ENCODE data around the gene CEP170B.

The CEP170B gene

DNA sequence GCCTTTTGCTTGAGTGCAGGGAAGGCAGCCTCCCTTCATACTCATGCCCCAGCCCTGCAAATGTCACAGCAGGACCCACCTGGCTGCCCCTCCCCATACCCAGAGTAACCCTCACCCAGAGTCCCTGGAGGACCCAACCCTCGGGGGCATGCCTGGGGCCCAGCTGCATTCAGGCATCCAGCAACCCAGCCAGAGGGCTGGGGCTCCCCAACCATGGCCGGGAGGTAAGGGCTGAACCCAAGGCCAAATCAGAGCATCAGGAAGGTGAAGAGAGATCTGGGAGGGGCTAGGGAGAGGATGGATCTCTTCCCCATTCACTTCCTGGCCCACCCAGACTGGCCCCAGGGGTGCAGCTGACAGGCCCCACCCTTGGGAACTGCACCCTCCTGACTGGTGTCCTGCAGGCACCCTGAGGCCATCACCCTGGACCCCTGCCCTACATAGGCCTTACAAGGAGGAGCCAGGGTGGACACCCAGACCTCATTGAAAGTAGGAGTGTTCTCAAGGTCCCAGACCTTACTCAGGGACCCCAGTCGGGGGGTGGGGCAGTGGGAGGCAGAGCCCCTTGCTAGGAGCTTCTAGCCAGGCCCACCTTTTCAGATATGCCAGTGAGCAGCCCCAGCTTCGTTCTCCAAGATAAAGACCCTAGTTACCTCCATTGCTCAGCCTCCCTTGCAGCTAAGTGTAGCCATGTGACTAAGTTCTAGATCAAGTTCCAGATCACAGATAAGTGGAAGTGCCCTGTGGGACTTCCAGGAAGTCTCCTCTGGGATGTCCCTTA lies 58.8 kb downstream of the CEP170B start:
- peak overlapping the region; percentile 87; the same call in 1 of the 2 replicates for H3K9ac ChIP-seq
- H3K9me3 ChIP-seq, result no peaks in the 10 kb centered on the region; the same call in 1 of the 2 replicates
- peaks cover 86% of the 10 kb centered on the region for H3K4me1 ChIP-seq

DNA sequence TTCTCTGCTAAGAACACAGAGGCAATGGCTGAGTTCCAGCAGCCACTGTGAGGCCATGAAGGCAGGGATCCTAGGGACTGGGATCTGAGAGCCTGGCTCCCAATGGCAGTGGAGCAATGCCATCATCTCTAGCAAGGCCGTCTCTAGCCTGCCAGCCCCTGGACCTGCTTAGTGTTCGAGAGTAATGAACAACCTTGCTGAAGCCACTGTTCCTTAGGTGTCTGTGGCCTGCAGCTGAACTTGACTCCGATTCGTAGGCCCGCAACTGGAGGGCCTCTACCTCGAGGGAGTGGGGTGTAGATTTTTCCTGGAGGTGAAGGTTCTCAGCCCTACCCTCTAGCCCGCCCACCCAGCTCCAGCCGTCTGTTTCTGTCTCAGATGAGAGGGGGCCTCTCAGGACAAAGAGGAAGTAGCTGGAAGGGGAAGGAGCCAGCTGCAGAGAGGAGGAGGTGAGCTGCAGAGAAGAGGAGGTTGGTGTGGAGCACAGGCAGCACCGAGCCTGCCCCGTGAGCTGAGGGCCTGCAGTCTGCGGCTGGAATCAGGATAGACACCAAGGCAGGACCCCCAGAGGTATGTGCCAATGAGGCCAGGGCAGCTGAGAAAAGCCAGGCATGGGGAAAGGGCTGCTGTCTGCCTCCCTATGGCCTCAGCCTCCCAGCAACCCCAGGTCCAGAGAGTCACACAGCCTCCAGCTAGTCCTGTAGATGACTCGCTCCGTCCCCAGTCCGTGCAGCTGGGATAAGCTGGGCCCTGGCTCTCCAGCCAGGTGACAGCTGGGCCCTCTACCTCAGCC lies 59.5 kb downstream of the CEP170B start, which contains the start of gene PLD4:
Gene PLD4, plus strand, starts transcription at position 459 of the 793 bp plus-strand sequence. CDS start 2,262 bp downstream, outside the sequence.
- Histone ChIP-seq H3K4me1 (peaks cover 84% of the 10 kb centered on the region), H3K9me3 (no peaks in the 10 kb centered on the region; the same call in 1 of the 2 replicates), H3K4me2 (peak within 1 kb of the TSS; percentile 100), H3K4me3 (peak within 1 kb of the TSS; percentile 70), H3K27me3 (no peaks in the 10 kb centered on the region), H3K36me3 (peaks cover 15% of the 10 kb centered on the region), H3K9ac (peak within 1 kb of the TSS; percentile 87), H3K27ac (peak within 1 kb of the TSS; percentile 96), H4K20me1 (peaks cover 15% of the 10 kb centered on the region; the same call in 1 of the 2 replicates)
- no peak for TF ChIP-seq Cebpa-rat (IDR thresholded peaks at IDR 0.05)

More for the DNA sequence above, 58.8 kb downstream of the CEP170B start:
- Histone ChIP-seq H4K20me1 (peaks cover 9% of the 10 kb centered on the region; the same call in 1 of the 2 replicates), H3K27me3 (no peaks in the 10 kb centered on the region), H3K27ac (peak overlapping the region; percentile 96), H3K36me3 (peaks cover 7% of the 10 kb centered on the region), H3K4me2 (peak overlapping the region; percentile 100), H3K4me3 (peak overlapping the region; percentile 70; the same call in 1 of the 2 replicates)
- no peak for TF ChIP-seq Cebpa-rat (IDR thresholded peaks at IDR 0.05)

DNA sequence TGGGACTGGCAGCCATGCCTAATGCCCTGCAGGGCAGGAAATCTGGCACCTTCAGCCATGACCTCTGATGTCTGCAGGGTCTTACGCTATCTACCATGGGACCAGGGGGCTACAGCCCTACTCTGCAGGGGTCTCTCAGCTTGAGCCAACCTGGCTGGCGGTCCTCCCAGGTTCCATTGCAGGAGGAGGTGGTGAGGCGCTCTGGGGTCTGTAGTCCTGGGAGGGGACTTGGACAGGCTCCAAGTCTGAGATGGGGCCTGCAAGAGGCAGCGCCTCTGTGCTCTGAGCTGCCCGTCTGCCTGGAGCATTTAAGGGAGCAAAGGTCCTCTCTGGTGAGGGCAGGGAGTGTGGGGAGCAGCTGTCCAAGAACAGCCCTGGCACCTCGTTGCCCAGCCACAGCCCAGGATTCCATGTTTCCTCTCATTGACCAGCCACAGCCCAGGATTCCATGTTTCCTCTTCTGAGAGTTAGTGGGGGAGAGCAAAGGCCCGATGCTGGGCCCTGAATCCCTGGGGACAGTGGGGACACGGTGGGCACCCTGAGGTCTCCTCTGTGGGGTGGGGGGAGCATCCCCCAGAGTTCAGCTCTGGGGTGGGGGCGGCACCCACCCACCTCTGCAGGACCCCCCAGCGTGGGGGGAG lies 60.3 kb downstream of the CEP170B start:
- Histone ChIP-seq H4K20me1 (peaks cover 19% of the 10 kb centered on the region; the same call in 1 of the 2 replicates), H3K36me3 (peaks cover 22% of the 10 kb centered on the region), H3K27me3 (no peaks in the 10 kb centered on the region), H3K9ac (peak overlapping the region; percentile 87), H3K9me3 (no peaks in the 10 kb centered on the region; the same call in 1 of the 2 replicates), H3K4me3 (peak overlapping the region; percentile 70), H3K27ac (peak overlapping the region; percentile 96), H3K4me1 (peaks cover 77% of the 10 kb centered on the region), H3K4me2 (peak overlapping the region; percentile 100)
- no peak for TF ChIP-seq Cebpa-rat (IDR thresholded peaks at IDR 0.05)

DNA sequence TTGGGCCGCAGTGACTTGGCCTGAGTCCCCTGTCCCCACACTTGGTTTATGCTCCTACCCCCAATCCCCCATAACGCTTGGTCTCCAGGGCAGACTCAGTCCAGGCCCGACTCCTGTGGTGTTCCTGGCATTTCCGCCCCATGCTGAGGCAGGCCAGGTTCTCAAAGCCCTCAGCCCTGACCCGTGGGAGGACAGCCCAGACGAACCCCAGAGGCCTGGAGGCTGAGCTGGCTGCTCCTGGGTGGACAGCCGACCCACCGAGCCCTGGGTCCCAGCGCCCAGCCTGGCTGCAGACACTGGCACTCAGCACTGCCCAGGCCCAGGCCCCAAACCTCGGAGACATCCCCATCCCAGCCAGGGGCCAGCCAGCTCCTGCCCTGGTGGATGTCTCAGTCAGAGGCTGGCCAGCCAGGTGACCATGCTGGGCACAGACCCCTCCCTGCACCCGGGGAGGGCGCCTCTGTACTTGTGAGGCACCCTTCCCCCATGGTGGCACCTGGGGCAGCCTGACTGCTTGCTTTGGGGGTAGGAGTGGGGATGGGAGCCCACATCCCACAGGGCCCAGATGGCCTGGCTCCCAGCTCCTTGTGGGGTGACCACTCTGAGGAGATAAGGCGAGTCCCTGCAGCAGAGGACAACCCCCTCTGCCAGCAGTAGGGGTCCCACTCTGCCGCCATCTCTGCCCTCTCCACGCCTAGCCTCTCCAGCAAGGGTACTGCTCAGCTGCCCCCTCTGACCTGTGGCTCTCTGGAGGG lies 61.0 kb downstream of the CEP170B start:
- Histone ChIP-seq H3K9ac (peak overlapping the region; percentile 87), H3K36me3 (peaks cover 29% of the 10 kb centered on the region), H3K4me3 (peak overlapping the region; percentile 70)

DNA sequence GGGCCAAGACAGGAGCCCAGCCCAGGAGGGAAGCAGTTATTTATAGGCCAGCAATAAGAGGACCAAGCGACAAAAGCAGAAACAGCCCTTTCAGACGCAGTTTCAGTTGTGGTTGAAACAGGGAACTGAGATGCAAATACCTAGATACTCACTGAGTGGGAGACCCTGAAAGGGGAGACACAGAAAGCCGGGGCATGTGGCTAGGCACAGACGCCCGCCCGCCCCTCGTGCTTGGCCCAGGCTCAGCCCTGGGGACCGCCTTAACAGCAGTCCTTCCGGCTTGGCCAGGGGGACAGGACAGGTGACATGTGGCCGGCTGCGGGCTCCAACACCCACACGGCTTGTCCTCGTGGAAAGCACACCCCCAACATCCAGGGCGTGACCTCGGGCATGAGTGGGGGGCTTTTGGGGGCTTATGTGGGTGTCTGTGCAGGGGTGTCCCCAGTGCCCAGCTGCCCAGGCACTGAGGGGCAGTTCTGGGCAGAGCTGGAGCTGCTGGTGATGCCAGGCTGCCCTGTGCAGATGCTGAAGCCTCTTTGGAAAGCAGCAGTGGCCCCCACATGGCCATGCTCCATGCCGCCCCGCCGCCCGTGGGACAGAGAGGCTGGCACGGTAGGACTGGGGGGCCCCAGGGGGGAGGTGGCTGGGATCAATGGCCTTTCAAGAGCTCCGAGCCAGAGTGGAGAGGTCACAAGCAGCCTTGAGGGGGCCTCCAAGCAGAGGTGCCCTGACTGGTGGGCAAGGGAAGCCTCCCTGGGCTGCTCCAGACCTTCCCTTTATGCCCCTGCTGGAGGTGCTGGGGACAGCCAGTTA lies 61.8 kb downstream of the CEP170B start:
- H3K4me1 ChIP-seq, result peaks cover 81% of the 10 kb centered on the region
- H3K9me3 ChIP-seq, result no peaks in the 10 kb centered on the region; the same call in 1 of the 2 replicates
- TF ChIP-seq Cebpa-rat (IDR thresholded peaks at IDR 0.05), result no peak
- peak overlapping the region; percentile 96 for H3K27ac ChIP-seq
- H3K9ac ChIP-seq, result peak overlapping the region; percentile 87
- no peaks in the 10 kb centered on the region for H3K27me3 ChIP-seq
- H3K36me3 ChIP-seq, result peaks cover 36% of the 10 kb centered on the region
- peak overlapping the region; percentile 70 for H3K4me3 ChIP-seq
- H4K20me1 ChIP-seq, result peaks cover 20% of the 10 kb centered on the region; the same call in 1 of the 2 replicates
- peak overlapping the region; percentile 100 for H3K4me2 ChIP-seq

More for the DNA sequence above, 61.0 kb downstream of the CEP170B start:
- peak overlapping the region; percentile 96 for H3K27ac ChIP-seq
- H3K27me3 ChIP-seq, result no peaks in the 10 kb centered on the region
- H3K4me1 ChIP-seq, result peaks cover 78% of the 10 kb centered on the region
- H3K9me3 ChIP-seq, result no peaks in the 10 kb centered on the region; the same call in 1 of the 2 replicates
- peak overlapping the region; percentile 100 for H3K4me2 ChIP-seq
- peaks cover 19% of the 10 kb centered on the region; the same call in 1 of the 2 replicates for H4K20me1 ChIP-seq
- TF ChIP-seq Cebpa-rat (IDR thresholded peaks at IDR 0.05), result no peak

DNA sequence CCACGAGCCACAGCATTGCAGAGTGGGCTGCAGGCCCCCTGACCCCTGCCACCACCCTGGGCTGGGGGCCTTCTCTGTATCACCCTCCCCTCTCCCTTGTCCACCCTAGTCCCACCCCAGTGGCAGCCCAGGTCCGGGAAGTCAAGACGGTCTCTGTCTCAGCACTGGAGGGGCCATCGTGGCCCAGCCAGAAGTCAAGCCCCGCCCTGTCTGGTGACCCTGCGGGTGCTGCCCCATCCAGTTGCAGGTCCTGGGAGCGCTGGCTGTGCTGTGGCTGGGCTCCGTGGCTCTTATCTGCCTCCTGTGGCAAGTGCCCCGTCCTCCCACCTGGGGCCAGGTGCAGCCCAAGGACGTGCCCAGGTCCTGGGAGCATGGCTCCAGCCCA lies 62.4 kb downstream of the CEP170B start:
- Histone ChIP-seq H3K4me3 (peak overlapping the region; percentile 70), H3K27me3 (no peaks in the 10 kb centered on the region), H3K4me2 (peak overlapping the region; percentile 100), H3K27ac (peak overlapping the region; percentile 96), H3K4me1 (peaks cover 84% of the 10 kb centered on the region), H4K20me1 (peaks cover 26% of the 10 kb centered on the region; the same call in 1 of the 2 replicates), H3K36me3 (peaks cover 42% of the 10 kb centered on the region), H3K9me3 (no peaks in the 10 kb centered on the region; the same call in 1 of the 2 replicates), H3K9ac (peak overlapping the region; percentile 87)
- TF ChIP-seq Cebpa-rat (IDR thresholded peaks at IDR 0.05), result no peak

DNA sequence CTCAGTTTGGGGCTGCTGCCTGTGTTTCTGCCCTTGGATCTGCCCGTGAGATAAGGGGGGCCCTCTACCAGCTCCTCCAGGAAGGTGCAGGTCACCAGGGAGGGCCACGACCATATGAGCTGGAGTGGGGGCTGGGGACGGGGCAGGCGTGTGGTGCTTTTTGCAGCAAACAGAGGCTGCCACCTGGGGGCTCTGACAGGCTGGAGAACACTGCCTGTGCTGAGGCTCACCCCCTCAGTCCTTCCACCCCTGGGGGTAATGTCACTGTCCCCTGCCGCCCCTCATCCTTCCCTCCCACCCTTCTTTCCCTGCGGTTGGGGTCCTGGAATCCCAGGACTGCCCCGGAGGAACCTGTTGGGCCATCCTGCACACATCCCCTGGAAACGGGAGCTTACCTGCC lies 62.8 kb downstream of the CEP170B start:
- Histone ChIP-seq H3K27ac (peak overlapping the region; percentile 96), H3K4me2 (peak overlapping the region; percentile 100)

More for the DNA sequence above, 62.8 kb downstream of the CEP170B start:
- Histone ChIP-seq H3K4me1 (peaks cover 84% of the 10 kb centered on the region), H3K4me3 (peak overlapping the region; percentile 70), H3K9ac (peak overlapping the region; percentile 87), H3K27me3 (no peaks in the 10 kb centered on the region), H4K20me1 (peaks cover 28% of the 10 kb centered on the region; the same call in 1 of the 2 replicates), H3K36me3 (peaks cover 44% of the 10 kb centered on the region), H3K9me3 (no peaks in the 10 kb centered on the region; the same call in 1 of the 2 replicates)
- TF ChIP-seq Cebpa-rat (IDR thresholded peaks at IDR 0.05), result no peak

All from BLaER1 (cell line).